Gastroesophageal sphincter (tissue), 4 donors: Measurements from ENCODE around the gene GIMAP6. TPM values are rescaled to one million over a fixed set of nuclear protein-coding genes. Genes with fewer than 3 reads are reported as not detected.
"Not testable (repeated sequence)": the region's sequence is repeated elsewhere in the genome, so short reads cannot be mapped to it uniquely, and the experiment has no call there.

ENCODE experiments used
- ATAC-seq: fragments of 150-250 bp; one replicate; pipeline ENCODE4 v1.9.1; 2016; ENCODE audit warnings: mild to moderate bottlenecking, moderate library complexity
- H3K27ac ChIP-seq, 4 donors: fragments of 200-600 bp; sonication (generic) in 3 of 4; 1 replicate in 3 of 4; 2 replicates in 1 of 4; pipeline ENCODE4 v1.5.1; 2016 to 2019
- H3K27me3 ChIP-seq: fragments of 200-600 bp; sonication (generic); one replicate; pipeline ENCODE4 v1.5.1; 2019
- H3K36me3 ChIP-seq, 2 donors: fragments of 200-600 bp; sonication (generic); one replicate each; pipeline ENCODE4 v1.5.1; 2019; ENCODE audit warnings: control low read depth in 1 of 2
- H3K4me1 ChIP-seq, 3 donors: fragments of 200-600 bp; sonication (generic); 1 replicate in 2 of 3; 2 replicates in 1 of 3; pipeline ENCODE4 v1.5.1; 2016 to 2019; ENCODE audit warnings: control low read depth in 2 of 3
- H3K4me3 ChIP-seq, 2 donors: fragments of 200-600 bp; sonication (generic); one replicate each; pipeline ENCODE4 v1.5.1; 2019; ENCODE audit warnings: mild to moderate bottlenecking in 1 of 2, moderate library complexity in 1 of 2
- H3K9me3 ChIP-seq, 3 donors: fragments of 200-600 bp; sonication (generic); one replicate each; pipeline ENCODE4 v1.5.1; 2017 to 2019; ENCODE audit warnings: control low read depth in 2 of 3
- CTCF ChIP-seq, 4 experiments: fragments of 200-600 bp in 2 of 4; fragments of 450-650 bp in 2 of 4; sonication (generic) in 1 of 4; IDR thresholded peaks; one replicate each; pipeline ENCODE4 v1.5.1; 2017 to 2019; ENCODE audit warnings: antibody characterized with exemption in 4 of 4, mild to moderate bottlenecking in 2 of 4, moderate library complexity in 2 of 4
- EP300 ChIP-seq: sonication (generic); formaldehyde crosslinking; IDR thresholded peaks from one replicate; pipeline ENCODE4 v1.6.1; 2017; ENCODE audit warnings: antibody characterized with exemption, mild to moderate bottlenecking
- POLR2A ChIP-seq, 2 donors: fragments of 450-650 bp; IDR thresholded peaks; one replicate each; pipeline ENCODE4 v1.6.1; 2017; ENCODE audit warnings: antibody characterized with exemption in 2 of 2, mild to moderate bottlenecking in 2 of 2, moderate library complexity in 1 of 2
- POLR2AphosphoS5 ChIP-seq: sonication (generic); formaldehyde crosslinking; IDR thresholded peaks from one replicate; pipeline ENCODE4 v1.6.1; 2017; ENCODE audit warnings: antibody characterized with exemption
- WGBS, 2 donors: methylation state at CpG; one replicate each; pipeline ENCODE4 v1.1.5; 2018; ENCODE audit warnings: low coverage in 1 of 2; 5-methylcytosine and 5-hydroxymethylcytosine counted together
- total RNA-seq, 4 donors: library from RNA; depleted of rRNA; stranded (reverse); fragments of >200 nt; gene quantifications; one replicate each; pipeline ENCODE4 v1.1.0, GENCODE V29; 2016

The GIMAP6 gene
- total RNA-seq, 4 donors from 2014 or later = 15.7 to 45.4 (median 34.4) TPM

DNA sequence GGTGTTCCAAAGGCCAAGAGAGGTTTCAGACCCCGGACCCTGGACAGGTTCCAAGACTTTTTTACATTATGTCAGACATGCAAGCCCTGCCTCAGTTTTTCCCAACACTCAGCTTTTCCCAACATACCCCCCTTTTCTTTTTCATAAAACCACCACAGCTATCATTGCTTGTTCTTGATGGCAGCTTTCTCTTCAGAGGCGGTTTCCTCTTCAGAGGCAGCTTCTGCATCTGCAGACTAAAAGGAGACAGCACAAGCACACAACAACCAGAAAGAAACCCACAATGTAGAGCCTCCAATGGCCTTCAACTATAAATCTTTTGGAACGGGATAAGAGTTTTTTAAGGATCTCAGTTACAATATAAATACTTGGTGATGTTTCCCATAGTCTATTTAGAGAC is 19.3 kb downstream of the GIMAP6 start:
- H3K36me3 ChIP-seq = no peaks in the 10 kb centered on the region
- H3K27me3 ChIP-seq = no peaks in the 10 kb centered on the region
- TF ChIP-seq CTCF (IDR thresholded peaks at IDR 0.05) (no peak), POLR2AphosphoS5 (no peak), EP300 (no peak), POLR2A (IDR thresholded peaks at IDR 0.05) (no peak)
- no peak overlapping the region for H3K4me3 ChIP-seq
- H3K27ac ChIP-seq = no peak overlapping the region
- WGBS, 2 donors = 75 to 88% methylated on average over 1 to 3 of the region's 3 CpGs
- no peak for ATAC-seq
- no peaks in the 10 kb centered on the region for H3K9me3 ChIP-seq
- no peaks in the 10 kb centered on the region for H3K4me1 ChIP-seq

GRCh38 chr7:150610233-150610632 is 22.0 kb downstream of the GIMAP6 start:
- H3K36me3 ChIP-seq = no peaks in the 10 kb centered on the region
- 79 to 81% methylated on average over 1 of the region's 1 CpG for WGBS, 2 donors
- H3K27ac ChIP-seq = no peak overlapping the region
- H3K4me3 ChIP-seq = no peak overlapping the region
- no peaks in the 10 kb centered on the region for H3K4me1 ChIP-seq
- no peaks in the 10 kb centered on the region for H3K27me3 ChIP-seq
- no peak for ATAC-seq
- H3K9me3 ChIP-seq = no peaks in the 10 kb centered on the region
- TF ChIP-seq POLR2A (IDR thresholded peaks at IDR 0.05) (no peak), POLR2AphosphoS5 (no peak), EP300 (no peak), CTCF (IDR thresholded peaks at IDR 0.05) (no peak)

- not testable (repeated sequence) for H3K36me3 ChIP-seq, H3K9me3 ChIP-seq, H3K27me3 ChIP-seq, H3K4me3 ChIP-seq, H3K4me1 ChIP-seq, H3K27ac ChIP-seq
- ATAC-seq = peak; percentile 31
- 69 to 76% methylated on average over 2 of the region's 2 CpGs for WGBS, 2 donors
Measured at GRCh38 chr7:150603600-150603999, 28.6 kb downstream of the GIMAP6 start.

DNA sequence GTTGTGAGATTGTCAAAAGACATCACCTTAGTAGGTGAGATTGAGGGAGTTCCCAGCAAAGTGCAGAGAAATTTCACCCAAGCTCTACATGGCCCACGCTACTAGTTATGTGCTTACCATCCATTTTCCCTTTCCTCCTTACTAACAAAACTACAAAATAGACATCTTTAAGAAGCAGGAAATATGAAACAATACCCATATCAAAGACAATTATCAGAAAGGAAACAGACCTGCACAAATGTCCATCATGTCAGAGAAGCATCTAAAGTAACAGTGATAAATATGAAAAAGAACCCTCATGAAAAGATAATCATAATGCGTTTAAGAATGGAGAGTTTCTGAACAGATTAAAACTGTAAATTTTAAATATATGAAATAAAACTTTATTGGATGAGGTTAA is 36.8 kb downstream of the GIMAP6 start:
- Histone ChIP-seq H3K27me3 (no peaks in the 10 kb centered on the region), H3K36me3 (no peaks in the 10 kb centered on the region), H3K27ac (no peak overlapping the region), H3K4me3 (no peak overlapping the region), H3K9me3 (peaks cover 0 to 40% (median 0%) of the 10 kb centered on the region in 3 donors), H3K4me1 (no peaks in the 10 kb centered on the region)
- 19 to 37% methylated on average over 2 of the region's 2 CpGs for WGBS, 2 donors
- no peak for ATAC-seq
- TF ChIP-seq POLR2AphosphoS5 (no peak), EP300 (no peak), CTCF (IDR thresholded peaks at IDR 0.05) (no peak), POLR2A (IDR thresholded peaks at IDR 0.05) (no peak)

- WGBS, 2 donors = 62 to 67% methylated on average over 1 to 2 of the region's 2 CpGs
- no peak for ATAC-seq
Measured at GRCh38 chr7:150594805-150595204, 37.4 kb downstream of the GIMAP6 start.

More at GRCh38 chr7:150594805-150595204, 37.4 kb downstream of the GIMAP6 start:
- H3K9me3 ChIP-seq = peaks cover 0 to 40% (median 0%) of the 10 kb centered on the region in 3 donors
- H3K36me3 ChIP-seq = no peaks in the 10 kb centered on the region
- no peak overlapping the region for H3K27ac ChIP-seq
- no peaks in the 10 kb centered on the region for H3K4me1 ChIP-seq
- TF ChIP-seq CTCF (IDR thresholded peaks at IDR 0.05) = no peak
- no peak for TF ChIP-seq POLR2AphosphoS5
- no peaks in the 10 kb centered on the region for H3K27me3 ChIP-seq
- H3K4me3 ChIP-seq = no peak overlapping the region
